T-helper 9 cell (primary cell): ENCODE results near the gene KRTCAP3.
A peak's percentile ranks its signal among the peaks of the same experiment; 100 is the strongest.
"Not testable (repeated sequence)": the region's sequence is repeated elsewhere in the genome, so short reads cannot be mapped to it uniquely, and the experiment has no call there.

Experiments
- DNase-seq: peaks from one replicate; pipeline ENCODE4 v3.0.0-alpha.2; 2020
- total RNA-seq, 2 donors: gene quantifications; one replicate each; lab custom pipeline; 2026; lab: John Stamatoyannopoulos, UW

The KRTCAP3 gene, protein sequence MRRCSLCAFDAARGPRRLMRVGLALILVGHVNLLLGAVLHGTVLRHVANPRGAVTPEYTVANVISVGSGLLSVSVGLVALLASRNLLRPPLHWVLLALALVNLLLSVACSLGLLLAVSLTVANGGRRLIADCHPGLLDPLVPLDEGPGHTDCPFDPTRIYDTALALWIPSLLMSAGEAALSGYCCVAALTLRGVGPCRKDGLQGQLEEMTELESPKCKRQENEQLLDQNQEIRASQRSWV
- total RNA-seq = 1.9 to 3.0 reads per million in 2 donors

DNA sequence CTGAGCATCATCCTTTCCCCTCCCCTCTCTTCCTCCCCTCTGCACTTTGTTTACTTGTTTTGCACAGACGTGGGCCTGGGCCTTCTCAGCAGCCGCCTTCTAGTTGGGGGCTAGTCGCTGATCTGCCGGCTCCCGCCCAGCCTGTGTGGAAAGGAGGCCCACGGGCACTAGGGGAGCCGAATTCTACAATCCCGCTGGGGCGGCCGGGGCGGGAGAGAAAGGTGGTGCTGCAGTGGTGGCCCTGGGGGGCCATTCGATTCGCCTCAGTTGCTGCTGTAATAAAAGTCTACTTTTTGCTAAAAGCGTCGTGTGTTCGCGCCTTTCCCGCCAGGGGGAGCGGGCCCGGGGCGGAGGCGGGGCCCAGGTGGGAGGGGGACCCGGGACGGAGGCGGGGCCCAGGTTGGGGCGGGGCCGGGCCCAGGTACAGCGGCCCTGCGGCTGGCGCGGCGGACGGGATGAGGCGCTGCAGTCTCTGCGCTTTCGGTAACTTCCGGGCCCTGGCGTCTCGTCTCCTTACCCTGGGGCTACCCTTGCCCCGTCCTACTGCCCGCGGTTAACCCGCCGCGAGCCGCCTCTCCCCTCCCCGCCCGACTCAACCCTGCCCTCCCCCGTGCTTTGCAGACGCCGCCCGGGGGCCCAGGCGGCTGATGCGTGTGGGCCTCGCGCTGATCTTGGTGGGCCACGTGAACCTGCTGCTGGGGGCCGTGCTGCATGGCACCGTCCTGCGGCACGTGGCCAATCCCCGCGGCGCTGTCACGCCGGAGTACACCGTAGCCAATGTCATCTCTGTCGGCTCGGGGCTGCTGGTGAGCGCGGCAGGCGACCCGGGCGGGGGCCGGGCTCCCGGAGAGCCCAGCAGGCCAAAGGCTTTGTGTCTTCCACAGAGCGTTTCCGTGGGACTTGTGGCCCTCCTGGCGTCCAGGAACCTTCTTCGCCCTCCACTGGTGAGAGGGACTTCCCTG is at the start of gene KRTCAP3:
TSS of gene KRTCAP3 (plus strand) at position 424 of the 962 bp plus-strand sequence. CDS start at position 456, 32 bp downstream.
- peak; percentile 41 for DNase-seq

DNA sequence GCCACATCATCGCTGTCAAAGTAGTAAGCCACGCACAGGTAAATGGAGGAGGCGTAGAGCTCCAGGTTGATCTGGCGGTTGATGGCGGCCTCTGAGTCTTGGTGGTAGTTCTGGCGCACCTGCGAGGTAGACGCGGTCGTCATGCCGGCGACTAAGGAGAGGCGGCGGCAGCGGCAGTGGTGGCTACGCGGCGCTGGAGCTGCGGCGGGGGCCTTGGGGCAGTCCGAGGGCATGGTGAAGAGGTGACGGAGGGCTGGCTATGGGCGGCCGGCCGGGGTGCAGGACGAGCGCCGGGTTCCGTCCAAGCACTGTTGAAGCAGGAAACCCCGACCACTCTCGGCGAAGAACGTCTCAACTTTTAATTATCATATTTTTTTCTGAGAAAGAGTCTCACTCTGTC is 49.0 kb upstream of the KRTCAP3 start:
- DNase-seq = no peak

DNA sequence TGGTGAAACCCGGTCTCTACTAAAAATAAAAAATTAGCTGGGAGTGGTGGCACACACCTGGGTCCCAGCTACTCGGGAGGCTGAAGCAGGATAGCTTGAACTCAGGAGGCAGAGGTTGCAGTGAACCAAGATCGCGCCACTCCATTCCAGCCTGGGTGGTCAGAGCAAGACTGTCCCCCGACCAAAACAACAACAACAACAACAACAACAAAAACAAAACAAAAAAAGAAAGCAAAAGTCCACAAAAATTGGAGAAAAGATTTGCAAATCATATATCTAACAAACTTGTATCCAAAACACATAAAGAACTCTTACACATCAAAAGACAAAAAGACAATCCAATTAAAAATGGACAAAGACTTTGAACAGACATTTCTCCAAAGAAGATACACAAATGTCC is 43.2 kb upstream of the KRTCAP3 start:
- DNase-seq = no peak

DNA sequence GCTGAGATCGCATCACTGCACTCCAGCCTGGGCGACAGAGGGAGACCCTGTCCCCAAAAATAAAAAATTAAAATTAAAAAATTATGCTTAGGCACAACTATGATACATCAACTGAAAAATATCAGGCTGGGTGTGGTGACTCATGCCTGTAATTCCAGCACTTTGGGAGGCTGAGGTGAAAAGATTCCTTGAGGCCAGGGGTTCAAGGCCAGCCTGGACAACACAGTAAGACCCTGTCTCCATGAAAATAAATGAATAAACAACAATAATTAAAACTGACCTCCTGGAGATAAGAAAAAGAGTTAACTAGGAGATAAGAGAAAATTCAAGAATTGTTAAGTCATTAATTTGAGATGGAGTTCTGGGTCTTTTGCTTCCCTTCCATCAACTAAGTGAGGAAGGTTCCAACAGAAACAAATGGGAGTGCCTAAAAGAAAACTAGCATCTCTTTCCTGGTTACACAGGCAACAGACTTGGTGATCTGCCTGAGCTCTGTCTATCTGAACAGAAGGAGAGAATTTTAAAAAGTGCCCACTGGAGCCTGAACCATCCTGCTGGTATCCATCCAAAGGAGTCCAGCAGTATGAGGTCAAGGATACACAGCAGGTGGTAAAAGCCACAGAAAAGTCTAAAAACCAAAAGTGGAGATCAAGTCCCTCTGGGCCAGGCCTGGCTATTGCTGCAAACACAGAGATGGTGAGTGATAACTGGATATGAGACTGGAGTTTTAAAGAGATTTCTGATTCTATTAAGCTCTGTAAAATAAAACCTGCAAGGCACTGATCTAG is 41.6 kb upstream of the KRTCAP3 start:
- DNase-seq = no peak

DNA sequence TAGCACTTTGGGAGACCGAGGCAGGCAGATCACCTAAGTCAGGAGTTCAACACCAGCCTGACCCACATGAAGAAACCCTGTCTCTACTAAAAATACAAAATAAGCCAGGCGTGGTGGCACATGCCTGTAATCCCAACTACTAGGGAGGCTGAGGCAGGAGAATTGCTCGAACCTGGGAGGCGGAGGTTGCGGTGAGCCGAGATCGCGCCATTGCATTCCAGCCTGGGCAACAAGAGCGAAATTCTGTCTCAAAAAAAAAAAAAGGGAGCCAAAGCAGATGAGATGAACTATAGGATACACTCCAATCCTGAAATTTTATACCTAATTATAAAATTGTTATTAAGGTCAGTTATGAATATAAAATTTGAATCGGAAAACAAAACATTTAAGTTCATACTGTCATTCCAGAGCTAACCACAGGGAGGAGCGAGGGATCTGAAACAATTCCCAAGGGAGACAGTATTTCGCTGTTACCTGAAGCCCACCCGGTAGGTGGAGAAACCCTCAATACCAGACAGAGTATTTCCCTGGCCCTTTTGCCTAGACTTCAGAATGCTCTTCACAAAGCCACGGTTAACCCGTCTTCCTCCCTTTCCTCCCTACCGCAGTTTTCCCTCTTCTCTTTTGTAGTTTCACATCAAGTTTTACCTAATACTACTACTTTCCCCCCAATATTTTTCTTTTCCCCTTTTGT is 34.2 kb upstream of the KRTCAP3 start:
- no peak for DNase-seq

DNA sequence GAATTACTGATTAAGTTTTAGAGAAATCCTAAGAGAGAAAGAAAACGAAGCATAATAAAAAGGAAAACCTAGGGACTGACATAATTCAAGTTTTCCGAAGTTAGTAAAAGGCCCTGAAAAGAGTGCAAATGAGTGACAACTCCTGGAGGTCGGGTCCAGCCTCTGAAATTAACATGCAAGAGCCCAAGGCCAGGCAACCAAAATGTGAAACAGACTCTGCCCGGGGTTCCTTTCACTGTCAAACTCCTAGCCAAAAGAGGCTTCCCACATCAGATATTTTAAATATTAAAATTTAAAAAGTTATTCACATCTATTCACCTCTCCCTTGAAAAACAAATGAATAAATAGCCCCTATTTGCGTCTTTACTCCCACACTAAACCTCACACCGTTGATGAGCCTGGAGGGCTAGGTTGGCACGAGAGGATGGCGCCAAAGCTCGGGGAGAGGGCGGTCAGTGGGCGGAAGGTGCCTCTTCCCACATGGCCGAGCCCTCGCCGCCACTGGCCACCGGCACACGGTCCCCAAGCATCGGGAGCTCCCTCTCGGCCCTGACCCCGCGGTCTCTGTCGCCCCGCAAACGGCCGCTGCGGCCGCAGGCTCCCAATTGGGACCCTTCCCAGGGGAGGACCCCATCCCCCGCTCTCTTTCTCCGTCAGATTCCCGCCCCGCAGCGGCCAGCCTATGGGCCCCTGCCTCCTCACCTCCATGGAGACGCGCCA is 33.4 kb upstream of the KRTCAP3 start:
- no peak for DNase-seq

DNA sequence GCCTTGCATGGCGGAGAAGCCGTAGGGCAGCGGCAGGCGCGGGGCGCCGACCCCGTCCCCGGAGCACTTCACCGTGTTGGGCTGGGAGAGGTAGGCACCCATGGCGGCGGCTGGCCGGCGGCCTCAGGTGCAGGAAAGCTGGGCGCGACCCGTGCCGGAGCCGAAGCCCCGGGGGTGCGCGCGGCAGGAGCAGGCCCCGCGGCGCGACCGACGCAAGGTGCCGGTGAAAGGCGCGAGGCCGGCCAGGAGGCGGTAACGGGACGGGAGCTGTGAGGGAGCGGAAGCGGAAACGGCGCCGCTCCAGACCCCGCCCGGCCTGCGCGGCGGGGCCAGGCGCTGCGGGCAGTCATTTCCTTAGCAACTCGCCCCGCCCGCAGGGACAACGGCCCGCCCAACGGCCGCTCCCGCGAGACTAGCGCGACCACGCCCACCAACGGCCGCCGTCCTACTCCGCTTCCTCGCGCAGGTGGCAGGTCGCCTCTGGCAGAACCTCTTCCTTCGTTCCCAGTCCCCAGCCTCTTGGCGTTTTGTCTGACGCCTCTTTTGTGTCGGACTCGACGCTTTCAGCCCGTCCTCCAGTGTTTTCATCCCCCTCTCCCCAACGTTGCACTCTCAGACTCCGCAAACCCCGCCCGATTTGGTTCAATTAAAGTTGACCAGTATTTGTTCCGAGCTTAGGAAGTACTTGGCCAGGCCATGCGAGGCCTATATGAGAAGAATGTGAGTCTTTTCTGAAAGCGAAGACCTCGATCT is 32.7 kb upstream of the KRTCAP3 start, which contains the start of gene PPM1G:
TSS of gene PPM1G (minus strand) at position 271 of the 753 bp plus-strand sequence. CDS start at position 102, 169 bp downstream.
- peak; percentile 96 for DNase-seq

DNA sequence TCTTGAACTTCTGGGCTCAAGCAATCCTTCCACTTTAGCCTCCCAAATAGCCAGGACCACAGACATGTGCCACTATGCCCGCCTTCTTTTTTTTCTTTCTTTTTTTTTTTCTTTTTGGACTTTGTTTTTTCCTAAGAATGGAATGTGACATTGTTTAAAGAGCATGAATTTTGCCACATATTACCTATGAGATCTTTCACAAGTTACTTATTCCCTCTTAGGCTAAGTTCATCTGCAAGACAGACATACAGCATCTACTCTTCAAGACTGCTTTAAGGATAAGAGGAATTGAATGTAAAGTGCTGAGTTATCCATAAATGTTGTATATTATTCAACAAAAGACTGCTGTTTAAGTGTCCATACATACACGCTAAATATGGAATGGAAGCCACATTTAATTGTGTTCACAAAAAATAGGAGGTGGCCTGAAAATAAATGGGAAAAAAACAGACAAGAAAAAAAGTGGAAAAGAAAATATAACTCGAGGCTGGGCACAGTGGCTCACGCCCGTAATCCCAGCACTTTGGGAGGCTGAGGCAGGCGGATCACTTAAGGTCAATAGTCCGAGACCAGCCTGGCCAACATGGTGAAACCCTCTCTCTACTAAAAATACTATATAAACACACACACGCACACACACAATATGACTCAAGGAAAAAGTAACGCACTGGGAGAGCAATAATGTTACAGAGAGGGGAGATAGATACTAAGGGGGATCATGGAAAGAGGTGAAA is 29.6 kb upstream of the KRTCAP3 start:
- DNase-seq = no peak

DNA sequence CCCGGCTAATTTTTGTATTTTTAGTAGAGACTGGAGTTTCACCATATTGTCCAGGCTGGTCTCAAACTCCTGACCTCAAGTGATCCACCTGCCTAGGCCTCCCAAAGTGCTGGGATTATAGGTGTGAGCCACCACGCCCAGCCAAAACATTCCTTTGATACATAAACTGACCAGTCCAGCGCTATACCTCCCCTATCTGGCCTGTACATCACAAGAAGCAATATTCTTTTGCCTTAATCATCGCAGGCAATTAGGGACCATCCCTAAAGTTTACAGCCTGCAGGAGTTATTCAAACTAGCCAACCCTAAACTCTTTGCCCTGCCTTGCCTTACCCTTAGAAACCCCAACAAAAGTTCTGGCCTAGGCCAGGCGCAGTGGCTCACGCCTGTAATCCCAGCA is 26.0 kb upstream of the KRTCAP3 start:
- DNase-seq = no peak

DNA sequence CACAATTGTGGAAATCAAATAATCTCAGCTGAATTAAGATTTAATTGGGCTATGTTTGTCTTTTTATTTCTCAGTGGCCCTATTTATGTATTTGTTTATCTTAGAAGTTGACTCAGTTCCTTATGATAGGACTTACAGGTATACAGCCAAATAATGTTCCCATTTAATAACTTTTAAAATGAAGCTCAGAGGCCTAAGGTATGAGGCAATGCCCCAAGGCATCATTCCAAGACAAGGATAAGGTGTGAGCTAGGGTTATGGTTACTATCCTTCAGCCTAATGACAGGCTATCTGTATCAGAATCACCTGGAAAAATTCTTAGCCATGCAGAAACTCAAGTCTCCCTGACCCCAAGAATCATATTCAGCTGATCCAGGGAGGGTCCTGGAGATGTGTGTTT is 21.2 kb upstream of the KRTCAP3 start:
- no peak for DNase-seq

DNA sequence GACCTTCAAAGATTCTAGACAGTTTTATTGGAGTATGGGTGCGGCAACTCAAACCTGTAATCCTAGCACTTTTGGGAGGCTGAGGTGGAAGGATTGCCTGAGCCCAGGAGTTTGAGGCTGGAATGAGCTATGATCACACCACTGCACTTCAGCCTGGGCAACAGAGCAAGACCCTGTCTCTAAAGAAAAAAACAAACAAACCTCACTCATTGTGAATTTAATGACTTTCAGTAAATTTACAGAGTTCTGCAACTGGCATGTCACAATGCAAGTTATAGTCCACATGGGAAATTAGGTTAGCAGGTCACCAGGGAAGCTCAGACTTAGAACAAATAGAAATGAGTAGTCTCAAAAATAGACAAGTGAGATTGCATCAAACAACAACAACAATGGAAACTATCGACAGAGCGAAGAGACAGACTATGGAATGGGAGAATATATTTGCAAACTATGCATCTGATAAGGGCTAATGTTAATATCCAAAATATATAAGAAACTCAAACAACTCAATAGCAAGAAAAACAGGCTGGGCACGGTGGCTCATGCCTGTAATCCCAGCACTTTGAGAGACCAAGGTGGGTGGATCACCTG is 20.4 kb upstream of the KRTCAP3 start:
- no peak for DNase-seq

DNA sequence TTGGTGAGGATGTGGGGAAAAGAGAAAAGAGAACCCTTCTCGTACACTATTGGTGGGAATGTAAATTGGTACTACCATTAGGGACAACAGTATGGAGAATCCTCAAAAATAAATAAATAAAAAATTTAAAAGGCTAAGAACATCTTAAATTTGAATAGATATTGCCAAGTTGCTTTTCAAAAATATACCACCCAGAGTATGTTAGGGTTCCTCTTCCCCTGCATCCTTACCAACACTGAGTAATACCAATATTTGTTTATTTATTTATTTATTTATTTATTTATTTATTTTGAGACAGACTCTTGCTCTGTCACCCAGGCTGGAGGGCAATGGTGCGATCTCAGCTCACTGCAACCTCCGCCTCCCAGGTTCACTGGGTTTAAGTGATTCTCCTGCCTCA is 19.2 kb upstream of the KRTCAP3 start:
- DNase-seq = no peak

DNA sequence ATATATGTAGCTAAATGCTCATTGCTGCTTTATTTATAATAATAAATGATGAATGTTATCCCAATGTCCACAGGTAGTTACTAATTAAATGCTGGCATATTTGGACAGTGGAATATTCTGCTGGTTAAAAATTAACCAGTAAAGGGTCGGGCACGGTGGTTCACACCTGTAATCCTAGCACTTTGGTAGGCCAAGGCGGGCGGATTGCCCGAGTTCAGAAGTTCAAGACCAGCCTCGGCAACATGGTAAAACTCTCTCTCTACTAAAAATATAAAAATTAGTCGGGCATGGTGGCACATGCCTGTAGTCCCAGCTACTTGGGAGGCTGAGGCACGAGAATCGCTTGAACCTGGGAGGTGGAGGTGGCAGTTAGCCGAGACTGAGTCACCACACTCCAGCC is 17.1 kb upstream of the KRTCAP3 start:
- DNase-seq = not testable (repeated sequence)

DNA sequence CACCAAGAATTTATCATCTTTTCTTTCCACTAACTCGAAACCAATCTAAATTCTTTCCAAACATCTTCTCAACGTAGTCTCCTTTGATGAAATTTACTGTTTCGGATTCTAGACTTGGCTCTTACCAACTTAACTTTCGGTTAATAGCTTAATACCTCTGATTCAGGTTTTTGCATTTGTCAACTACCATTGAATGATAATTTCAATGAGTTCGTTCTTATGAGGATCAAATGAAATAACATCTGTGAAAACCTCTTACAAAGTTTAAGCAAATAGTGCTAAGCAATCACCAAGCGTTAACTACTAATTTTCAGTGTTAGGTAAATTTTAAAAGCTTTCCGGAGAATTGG is 14.3 kb upstream of the KRTCAP3 start:
- no peak for DNase-seq

DNA sequence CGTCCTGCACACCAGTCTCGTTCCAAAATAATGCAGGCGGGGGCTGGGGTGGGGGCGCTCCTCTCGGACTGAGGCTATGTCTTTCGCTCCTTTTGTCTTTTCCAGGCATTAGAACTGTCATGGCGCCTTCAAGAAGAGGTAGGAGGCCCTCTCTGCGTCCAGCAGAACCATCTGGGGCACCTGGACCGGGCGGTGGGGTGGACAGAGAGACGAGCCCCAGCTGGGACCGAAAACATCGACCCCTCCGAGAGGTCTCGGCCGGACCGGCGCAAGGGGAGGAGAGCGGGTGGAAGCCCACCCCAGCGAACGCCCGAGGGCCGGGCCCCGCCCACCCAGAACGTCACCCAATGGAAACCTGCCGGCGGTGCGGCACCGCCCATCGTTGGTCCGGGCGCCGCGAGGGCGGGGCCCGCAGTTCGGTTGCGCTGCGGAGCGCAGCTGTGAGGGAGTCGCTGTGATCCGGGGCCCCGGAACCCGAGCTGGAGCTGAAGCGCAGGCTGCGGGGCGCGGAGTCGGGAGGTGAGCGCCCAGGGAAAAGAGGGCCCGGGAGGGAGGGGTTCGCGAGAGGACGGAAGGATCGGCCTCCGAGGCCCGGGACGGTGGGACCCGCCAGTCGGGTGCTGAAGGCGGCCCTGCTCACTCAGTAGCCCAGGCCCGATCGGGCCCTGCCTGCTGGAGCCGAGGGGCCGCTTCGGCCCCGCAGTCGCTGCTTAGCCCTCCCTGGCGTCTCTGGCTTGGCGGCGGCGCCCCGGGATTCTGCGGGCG is 13.8 kb upstream of the KRTCAP3 start, which contains the start of gene NRBP1:
TSS of gene NRBP1 (plus strand) at position 419 of the 765 bp plus-strand sequence. CDS start 4,643 bp downstream, outside the sequence.
- DNase-seq = peak; percentile 86

DNA sequence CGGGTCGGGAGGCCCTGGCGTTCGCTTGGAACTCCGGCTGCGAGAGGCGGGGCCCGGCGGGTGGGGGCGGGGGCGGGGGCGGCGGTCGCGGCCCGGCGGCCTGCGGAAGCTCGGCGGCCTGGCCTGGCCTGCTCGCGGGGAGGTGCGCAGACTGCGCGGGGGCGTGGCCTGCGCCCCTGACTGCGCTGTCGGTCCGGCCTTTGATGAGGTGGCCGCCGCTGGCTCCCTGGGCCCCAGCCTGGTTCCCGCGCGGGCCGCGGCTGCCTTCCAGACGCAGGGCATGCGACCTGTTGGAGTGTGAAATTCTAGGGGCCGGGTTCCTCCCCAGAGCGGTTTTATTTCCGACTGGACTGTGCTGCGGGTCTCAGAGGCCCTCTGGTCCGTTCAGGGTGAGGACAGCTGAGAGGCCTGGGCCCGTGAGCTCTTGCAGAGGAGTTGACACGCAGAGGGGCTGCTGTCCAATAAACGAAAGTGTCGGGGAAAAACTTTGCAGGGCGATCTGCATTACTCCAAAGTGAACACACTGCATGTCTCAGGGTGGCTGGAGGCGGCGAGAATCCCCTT is 13.1 kb upstream of the KRTCAP3 start:
- peak; percentile 52 for DNase-seq

DNA sequence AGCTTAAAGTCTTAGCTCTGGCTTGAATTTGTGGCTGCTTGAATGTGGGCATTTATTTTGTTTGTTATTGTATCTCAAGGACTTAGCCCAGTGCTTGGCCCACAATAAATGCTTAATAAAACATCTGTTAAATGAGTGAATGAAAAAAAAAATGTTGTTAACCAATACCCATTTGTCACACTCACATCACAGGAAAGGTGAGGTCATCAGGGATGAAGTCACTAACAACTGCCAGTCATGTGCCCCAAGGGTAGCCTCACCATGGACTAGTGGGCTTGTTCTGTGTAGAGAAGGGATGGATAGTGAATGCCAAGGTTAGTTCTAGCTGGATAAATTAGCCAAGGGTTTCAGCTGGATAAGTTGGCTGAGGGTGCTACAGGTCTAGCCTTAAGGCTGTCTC is 10.8 kb upstream of the KRTCAP3 start:
- no peak for DNase-seq

DNA sequence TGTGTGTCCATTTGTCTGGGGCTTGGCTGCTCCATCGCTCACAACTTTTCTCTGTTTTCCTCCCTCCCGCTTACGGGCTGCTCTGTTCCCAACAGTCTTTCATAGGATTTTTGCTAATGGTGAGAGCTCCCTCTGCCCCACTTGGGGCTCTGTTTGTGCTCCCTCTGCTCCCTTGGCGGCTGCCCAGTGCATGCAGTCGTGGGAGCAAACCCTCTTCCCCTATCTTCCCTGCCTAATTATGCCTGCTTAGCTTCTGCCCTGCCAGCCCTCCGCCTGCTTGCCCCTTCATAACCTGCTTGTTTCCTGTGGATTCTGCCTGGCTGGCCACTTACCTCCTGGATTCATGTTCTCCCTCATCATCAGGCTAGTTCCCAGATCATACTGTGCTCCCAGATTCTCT is 6.6 kb upstream of the KRTCAP3 start:
- DNase-seq = no peak
